Urinary bladder (tissue), 4 donors: Measurements from ENCODE around the gene B4GALNT3. TPM values are rescaled to one million over a fixed set of nuclear protein-coding genes. Genes with fewer than 3 reads are reported as not detected.

Source experiments
- DNase-seq: peaks from one replicate; pipeline ENCODE4 v3.0.0-alpha.2; 2015; ENCODE audit errors: extremely low spot score
- H3K27ac ChIP-seq: one replicate; pipeline ENCODE4 v1.5.1; 2013; ENCODE audit warnings: low read depth, mild to moderate bottlenecking, moderate library complexity
- H3K36me3 ChIP-seq: one replicate; pipeline ENCODE4 v1.6.1; 2013; ENCODE audit warnings: mild to moderate bottlenecking, moderate library complexity; ENCODE audit not compliant: insufficient read depth
- H3K4me1 ChIP-seq: one replicate; pipeline ENCODE4 v1.6.1; 2013; ENCODE audit warnings: mild to moderate bottlenecking, moderate library complexity; ENCODE audit not compliant: insufficient read depth
- H3K4me3 ChIP-seq: one replicate; pipeline ENCODE4 v1.5.1; 2013; ENCODE audit warnings: low read depth, low read length
- WGBS: extraction: QIAGEN DNeasy Blood & Tissue Kit; methylation state at CpG from one replicate; pipeline ENCODE4 v1.1.7; 2013; 5-methylcytosine and 5-hydroxymethylcytosine counted together
- polyA plus RNA-seq: library from polyadenylated mRNA; stranded (reverse); fragments of 200-250 nt; gene quantifications from one replicate; pipeline ENCODE4 v1.2.3, GENCODE V29; 2013
- total RNA-seq: library from RNA; depleted of rRNA; stranded (reverse); fragments of >200 nt; gene quantifications from one replicate; pipeline ENCODE4 v1.2.3, GENCODE V29; 2014
- donor health status: healthy with polysubstance abuse.
- donor health status: healthy.

Gene B4GALNT3
- total and polyA plus RNA-seq, 2 donors, result 1.3 to 1.4 TPM

DNA sequence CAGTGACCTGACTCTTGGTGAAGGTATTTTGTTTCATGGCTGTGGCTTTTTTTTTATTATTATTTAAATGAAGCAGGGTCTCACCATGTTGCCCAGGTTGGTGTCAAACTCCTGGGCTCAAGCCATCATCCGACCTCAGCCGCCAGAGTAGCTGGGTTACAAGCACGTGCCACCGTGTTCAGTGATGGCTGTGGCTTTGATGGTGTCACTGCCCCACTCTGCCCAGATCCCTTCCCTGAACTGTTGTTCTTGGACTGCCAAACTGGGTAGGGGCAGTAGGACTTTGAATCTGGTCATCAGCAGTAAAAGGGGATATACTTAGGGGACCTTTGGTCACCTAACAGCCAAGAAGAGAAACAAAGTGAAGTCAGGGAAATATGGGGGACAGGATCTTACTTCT lies 19.4 kb downstream of the B4GALNT3 start:
- WGBS, result 98% methylated on average over 4 of the region's 4 CpGs

DNA sequence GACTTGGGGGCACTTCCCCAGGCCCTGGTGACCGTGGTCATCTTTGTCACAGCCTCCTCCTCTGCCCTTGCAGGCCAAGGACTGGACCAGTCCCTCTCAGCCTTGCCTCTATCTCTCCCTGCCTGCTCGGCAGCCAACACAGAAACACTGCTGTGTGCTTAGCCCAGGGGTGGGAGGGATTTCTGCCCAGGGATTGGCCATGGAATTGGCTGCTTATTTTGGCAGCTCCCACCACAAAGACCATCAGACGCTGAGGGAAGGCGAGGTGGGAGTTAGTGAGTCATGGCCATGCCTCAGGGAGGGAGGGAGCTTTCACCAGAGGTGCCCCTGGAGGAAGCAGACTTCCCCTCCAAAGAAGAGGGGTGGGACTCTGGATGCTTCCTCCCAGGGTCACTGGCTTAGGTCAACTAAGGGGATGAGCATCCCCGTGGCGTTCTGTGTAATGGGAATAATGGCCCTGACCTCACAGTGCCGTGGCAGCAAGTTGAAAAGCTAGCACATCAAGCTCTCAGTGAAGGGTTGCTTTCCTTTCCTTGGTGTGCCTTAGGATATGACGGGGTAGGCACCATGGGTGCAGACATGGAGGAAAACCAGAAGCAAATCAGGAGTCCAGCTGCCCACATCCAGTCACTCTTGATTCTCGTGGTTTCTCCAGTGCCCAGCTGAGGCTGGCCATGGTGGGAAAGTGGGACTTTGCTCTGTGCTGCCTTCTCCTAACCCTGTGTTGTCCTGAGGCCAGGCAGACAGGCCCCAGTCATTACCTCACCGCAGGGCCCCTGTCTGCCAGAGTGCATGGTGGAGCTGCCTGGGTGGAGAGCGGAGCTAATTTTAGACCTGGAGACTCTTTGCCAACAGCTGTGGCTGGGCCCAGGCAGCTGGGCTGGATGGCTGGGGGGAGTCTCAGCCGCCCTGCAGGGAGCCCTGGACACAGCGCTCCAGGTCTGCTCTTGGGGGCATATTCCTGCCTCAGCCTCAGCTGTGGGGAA lies 21.4 kb downstream of the B4GALNT3 start:
- Histone ChIP-seq H3K36me3 (no peaks in the 10 kb centered on the region), H3K4me1 (no peaks in the 10 kb centered on the region), H3K27ac (no peak overlapping the region), H3K4me3 (no peak overlapping the region)
- 45% methylated on average over 13 of the region's 13 CpGs for WGBS
- DNase-seq, result no peak

More for the DNA sequence above, 19.4 kb downstream of the B4GALNT3 start:
- DNase-seq, result no peak
- no peaks in the 10 kb centered on the region for H3K4me1 ChIP-seq
- no peak overlapping the region for H3K4me3 ChIP-seq
- H3K27ac ChIP-seq, result no peak overlapping the region
- H3K36me3 ChIP-seq, result no peaks in the 10 kb centered on the region

DNA sequence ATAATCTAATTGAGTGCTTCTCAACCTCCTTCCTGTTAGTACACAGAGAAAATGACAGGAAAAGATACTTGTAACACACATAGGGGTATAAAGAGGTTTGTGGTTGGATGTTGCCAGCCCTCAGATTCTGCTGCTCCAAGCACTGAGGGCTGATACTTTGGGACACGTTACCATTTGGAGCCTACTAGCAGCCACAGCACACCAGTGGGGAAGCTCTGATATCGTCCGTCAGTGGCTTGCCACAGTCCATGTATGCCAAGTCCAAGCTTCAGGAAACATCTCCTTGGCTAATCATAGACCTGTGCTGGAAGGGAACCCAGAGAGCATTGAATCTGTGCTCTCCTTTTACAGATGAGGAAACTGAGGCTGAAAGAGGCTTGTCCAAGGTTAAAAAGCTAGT lies 22.3 kb downstream of the B4GALNT3 start:
- Histone ChIP-seq H3K27ac (no peak overlapping the region), H3K4me1 (no peaks in the 10 kb centered on the region)
- 82% methylated on average over 3 of the region's 3 CpGs for WGBS

GRCh38 chr12:484096-484495 lies 24.4 kb downstream of the B4GALNT3 start:
- no peak overlapping the region for H3K27ac ChIP-seq
- H3K4me3 ChIP-seq, result no peak overlapping the region
- whole genome bisulfite sequencing, result 58% methylated on average over 11 of the region's 11 CpGs
- H3K4me1 ChIP-seq, result no peaks in the 10 kb centered on the region
- H3K36me3 ChIP-seq, result no peaks in the 10 kb centered on the region
- no peak for DNase-seq

More for the DNA sequence above, 22.3 kb downstream of the B4GALNT3 start:
- no peak for DNase-seq
- Histone ChIP-seq H3K36me3 (no peaks in the 10 kb centered on the region), H3K4me3 (no peak overlapping the region)

DNA sequence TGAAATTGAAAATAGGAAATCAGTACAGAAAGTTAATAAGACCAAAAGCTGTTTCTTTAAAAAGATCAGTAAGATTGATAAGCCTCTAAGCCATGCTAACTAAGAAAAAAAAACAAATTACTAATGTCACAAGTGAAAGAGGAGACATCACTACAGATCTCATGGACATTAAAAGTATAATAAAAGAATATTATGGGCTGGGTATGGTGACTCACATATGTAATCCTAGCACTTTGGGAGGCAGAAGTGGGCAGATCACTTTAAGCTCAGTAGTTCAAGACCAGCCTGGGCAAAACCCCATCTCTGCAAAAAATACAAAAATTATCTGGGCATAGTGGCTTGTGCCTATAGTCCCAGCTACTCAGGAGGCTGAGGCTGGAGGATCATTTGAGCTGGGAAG lies 30.5 kb downstream of the B4GALNT3 start:
- Histone ChIP-seq H3K4me3 (no peak overlapping the region), H3K27ac (no peak overlapping the region), H3K36me3 (no peaks in the 10 kb centered on the region), H3K4me1 (no peaks in the 10 kb centered on the region)
- no peak for DNase-seq

DNA sequence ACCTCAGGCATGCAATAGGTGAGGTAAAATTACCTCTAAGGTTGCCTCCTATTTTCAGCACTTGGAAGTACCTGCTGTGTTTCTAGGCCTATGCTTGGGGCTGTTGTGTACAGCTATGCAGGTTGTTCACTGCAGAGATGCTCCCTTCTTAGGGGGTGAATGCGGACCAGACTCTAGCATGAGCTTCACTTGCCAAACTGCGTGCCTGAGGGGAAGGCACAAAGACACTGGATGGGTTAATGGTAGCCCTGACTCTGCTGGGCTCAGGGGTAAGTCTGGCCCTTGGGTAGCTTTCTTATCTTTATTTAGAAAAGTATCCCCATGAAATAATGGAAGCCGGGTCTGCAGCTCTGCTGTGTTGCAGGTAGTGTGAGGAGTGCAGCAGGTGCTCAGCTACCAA lies 35.7 kb downstream of the B4GALNT3 start:
- Histone ChIP-seq H3K4me1 (no peaks in the 10 kb centered on the region), H3K27ac (no peak overlapping the region), H3K4me3 (no peak overlapping the region), H3K36me3 (no peaks in the 10 kb centered on the region)
- 86% methylated on average over 3 of the region's 3 CpGs for WGBS
- no peak for DNase-seq

- no peaks in the 10 kb centered on the region for H3K36me3 ChIP-seq
- WGBS, result 88% methylated on average over 11 of the region's 11 CpGs
- no peak overlapping the region for H3K4me3 ChIP-seq
- H3K4me1 ChIP-seq, result no peaks in the 10 kb centered on the region
- no peak for DNase-seq
- no peak overlapping the region for H3K27ac ChIP-seq
Measured at GRCh38 chr12:496736-497135, 37.0 kb downstream of the B4GALNT3 start.

DNA sequence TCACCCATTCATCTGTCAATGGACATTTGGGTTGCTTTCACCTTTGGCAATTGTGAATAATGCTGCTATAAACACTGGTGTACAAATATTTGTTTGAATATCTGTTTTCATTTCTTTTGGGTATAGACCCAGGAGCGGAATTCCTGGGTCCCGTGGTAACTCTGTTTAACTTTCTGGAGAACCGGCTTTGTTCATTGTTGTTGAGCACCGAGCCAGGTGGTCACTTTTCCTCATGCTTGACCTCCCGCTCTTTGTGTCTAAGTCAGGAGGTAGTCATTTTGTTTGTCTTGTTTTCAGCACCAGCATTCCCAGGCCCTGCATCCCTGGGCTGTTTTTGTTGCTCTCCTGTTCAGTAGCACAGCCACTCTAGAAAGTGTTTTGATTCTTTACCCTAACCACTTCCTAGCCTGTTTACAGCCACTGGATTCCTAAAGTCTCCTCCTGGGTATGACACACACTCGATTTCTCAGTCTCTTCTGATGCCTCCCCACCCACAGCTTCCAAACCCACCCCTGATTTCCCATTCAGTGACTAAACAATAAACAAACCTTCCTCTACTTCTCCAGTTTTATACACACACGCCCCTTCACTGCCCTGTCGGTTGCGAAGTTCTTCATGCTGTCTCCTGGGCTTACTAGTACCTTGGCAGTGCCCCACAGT lies 37.9 kb downstream of the B4GALNT3 start:
- Histone ChIP-seq H3K36me3 (no peaks in the 10 kb centered on the region), H3K4me3 (no peak overlapping the region), H3K4me1 (no peaks in the 10 kb centered on the region), H3K27ac (no peak overlapping the region)
- 79% methylated on average over 9 of the region's 9 CpGs for WGBS
- DNase-seq, result no peak

DNA sequence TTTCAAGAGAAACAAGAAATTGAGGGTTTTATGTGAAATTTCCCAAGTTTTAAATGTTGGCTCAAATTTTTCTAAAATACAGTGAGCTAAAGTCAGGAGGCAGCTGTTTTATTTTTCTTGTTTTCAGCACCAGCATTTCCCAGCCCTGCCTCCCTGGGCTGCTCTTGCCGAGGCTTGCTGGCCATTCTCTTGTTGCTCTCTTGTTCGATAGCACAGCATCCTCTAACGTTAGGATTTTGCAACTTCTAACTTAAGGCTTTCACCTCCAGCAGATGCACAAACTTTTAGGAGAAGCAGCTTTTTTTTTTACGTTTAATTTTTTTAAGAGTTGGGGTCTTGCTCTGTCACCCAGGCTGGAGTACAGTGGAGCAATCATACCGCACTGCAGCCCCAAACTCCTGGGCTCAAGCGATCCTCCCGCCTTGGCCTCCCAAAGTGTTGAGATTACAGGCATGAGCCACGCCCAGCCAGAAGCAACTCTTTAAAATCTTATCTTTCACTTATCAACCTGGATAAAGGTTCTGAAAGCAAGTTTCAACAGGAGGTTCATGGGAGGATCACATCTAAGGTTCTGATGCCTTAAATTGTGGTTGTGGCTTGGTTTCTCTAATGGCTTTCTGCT lies 40.2 kb downstream of the B4GALNT3 start:
- no peaks in the 10 kb centered on the region for H3K36me3 ChIP-seq
- H3K4me3 ChIP-seq, result no peak overlapping the region
- DNase-seq, result no peak
- H3K27ac ChIP-seq, result no peak overlapping the region
- H3K4me1 ChIP-seq, result no peaks in the 10 kb centered on the region
- WGBS, result 75% methylated on average over 8 of the region's 8 CpGs

DNA sequence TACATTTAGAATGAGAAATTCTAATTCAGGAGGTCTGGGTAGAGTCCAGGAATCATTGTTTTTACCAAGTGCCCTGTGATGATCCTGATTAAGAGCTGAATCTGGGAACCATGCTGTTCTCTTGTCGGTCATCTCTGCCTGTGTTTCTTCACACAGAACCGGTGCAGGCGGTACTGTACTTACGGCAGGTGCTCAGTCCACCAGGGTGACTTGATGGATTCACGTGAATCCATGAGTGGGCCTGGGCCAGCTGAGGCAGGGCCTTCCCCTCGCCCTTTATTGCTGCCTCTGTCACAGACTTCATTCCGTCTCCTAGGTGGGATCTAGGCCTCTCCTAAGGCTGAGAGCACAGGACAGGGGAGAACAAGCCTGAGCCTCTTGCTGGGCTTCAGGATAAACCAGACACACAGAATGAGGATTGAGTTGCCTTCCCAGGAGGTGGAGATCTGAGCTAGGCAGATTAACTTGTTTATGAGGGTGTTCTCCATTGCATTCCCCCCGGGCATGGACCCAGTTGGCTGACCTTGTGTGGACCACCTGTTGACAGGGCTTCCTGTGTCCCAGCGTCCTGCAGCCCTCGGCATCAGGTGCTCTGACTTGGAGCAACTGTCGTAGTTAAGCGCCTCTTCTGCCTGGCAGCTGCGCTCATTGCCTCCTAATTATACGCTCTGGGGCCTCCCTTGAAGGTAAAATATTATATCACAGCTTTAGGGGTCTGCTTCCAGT lies 42.1 kb downstream of the B4GALNT3 start:
- Histone ChIP-seq H3K27ac (no peak overlapping the region), H3K4me3 (no peak overlapping the region)
- 75% methylated on average over 14 of the region's 14 CpGs for WGBS

GRCh38 chr12:503111-503761 lies 43.5 kb downstream of the B4GALNT3 start:
- DNase-seq, result no peak
- H3K4me3 ChIP-seq, result no peak overlapping the region
- no peaks in the 10 kb centered on the region for H3K36me3 ChIP-seq
- H3K27ac ChIP-seq, result peak overlapping the region; percentile 14
- WGBS, result 29% methylated on average over 7 of the region's 7 CpGs
- H3K4me1 ChIP-seq, result no peaks in the 10 kb centered on the region

More for the DNA sequence above, 42.1 kb downstream of the B4GALNT3 start:
- Histone ChIP-seq H3K36me3 (no peaks in the 10 kb centered on the region), H3K4me1 (no peaks in the 10 kb centered on the region)
- DNase-seq, result no peak

DNA sequence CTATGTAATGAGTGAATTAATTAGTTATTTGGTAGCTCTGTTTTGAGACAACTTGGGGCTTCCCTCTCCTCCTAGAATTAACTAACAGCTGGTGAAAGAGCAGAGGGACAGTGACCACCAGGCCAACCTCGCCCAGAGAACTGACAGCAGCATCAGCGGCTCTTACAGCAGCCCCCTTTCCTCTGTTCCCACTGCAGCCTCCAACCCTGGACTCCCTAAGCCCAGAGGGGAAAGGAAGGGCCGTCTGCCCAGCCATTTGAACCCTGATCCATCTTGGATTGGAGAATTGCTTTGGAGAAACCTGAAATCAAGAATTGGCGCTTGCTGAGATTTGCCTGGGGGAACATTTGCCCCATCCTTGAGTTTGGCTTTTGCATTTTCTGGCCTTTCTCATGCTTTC lies 45.5 kb downstream of the B4GALNT3 start:
- Histone ChIP-seq H3K36me3 (no peaks in the 10 kb centered on the region), H3K4me1 (no peaks in the 10 kb centered on the region), H3K27ac (no peak overlapping the region), H3K4me3 (no peak overlapping the region)
- no peak for DNase-seq
- 91% methylated on average over 4 of the region's 4 CpGs for WGBS

- no peak overlapping the region for H3K4me3 ChIP-seq
- no peak overlapping the region for H3K27ac ChIP-seq
- no peaks in the 10 kb centered on the region for H3K36me3 ChIP-seq
- DNase-seq, result no peak
- H3K4me1 ChIP-seq, result no peaks in the 10 kb centered on the region
- WGBS, result 64% methylated on average over 9 of the region's 9 CpGs
Measured at GRCh38 chr12:507391-507796, 47.7 kb downstream of the B4GALNT3 start.
